GM10266 (cell line): ENCODE measurements around the gene CDC25A.

Source experiments
- DNase-seq: peaks from one replicate; pipeline ENCODE4 v3.0.0; 2012; ENCODE audit errors: extremely low spot score
- TF ChIP-seq, protein P1 (sequence below): IDR thresholded peaks from 2 replicates; pipeline ENCODE4 v1.5.1; 2012; ENCODE audit warnings: mild to moderate bottlenecking, low read depth; ENCODE audit not compliant: control insufficient read depth, insufficient read depth; ENCODE audit errors: missing control alignments

Gene CDC25A

DNA sequence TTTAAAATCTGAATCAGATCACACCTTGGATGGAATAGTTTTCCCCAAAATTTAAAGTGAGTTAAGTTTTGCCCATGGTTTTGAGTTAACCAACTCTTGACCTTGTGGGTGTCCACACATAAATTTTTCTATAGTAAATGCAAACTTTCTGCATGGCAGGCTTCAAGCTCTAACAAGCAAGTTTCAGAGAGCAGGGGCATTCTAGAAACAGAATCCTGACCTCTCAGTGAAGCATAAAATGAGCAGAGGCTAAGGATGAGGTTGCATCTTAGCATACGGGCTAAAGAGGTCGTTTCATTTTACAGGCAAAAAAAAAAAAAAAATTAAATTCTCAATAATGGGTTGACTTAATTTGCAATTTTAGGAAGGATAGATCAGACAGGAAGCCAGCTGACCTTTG, 32.1 kb downstream of the CDC25A start:
- DNase-seq, result no peak
- TF ChIP-seq, protein P1, sequence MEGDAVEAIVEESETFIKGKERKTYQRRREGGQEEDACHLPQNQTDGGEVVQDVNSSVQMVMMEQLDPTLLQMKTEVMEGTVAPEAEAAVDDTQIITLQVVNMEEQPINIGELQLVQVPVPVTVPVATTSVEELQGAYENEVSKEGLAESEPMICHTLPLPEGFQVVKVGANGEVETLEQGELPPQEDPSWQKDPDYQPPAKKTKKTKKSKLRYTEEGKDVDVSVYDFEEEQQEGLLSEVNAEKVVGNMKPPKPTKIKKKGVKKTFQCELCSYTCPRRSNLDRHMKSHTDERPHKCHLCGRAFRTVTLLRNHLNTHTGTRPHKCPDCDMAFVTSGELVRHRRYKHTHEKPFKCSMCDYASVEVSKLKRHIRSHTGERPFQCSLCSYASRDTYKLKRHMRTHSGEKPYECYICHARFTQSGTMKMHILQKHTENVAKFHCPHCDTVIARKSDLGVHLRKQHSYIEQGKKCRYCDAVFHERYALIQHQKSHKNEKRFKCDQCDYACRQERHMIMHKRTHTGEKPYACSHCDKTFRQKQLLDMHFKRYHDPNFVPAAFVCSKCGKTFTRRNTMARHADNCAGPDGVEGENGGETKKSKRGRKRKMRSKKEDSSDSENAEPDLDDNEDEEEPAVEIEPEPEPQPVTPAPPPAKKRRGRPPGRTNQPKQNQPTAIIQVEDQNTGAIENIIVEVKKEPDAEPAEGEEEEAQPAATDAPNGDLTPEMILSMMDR, result no peak

DNA sequence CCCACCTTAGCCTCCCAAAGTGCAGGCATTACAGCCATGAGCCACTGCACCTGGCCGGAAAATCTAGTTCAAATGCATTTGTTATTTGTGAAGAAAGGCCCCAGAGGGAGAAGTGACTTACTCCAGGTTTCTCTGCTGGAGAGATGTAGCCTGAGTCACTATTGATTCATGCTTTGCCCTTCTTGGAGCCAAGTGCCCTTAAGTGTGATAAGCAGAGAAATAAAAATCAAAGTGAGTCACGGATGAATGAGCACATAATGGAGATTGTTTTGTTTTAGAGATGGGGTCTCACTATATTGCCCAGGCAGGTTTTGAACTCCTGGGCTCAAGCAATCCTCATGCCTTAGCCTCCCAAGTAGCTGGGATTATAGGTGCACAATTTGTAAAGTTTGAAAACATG, 33.1 kb downstream of the CDC25A start:
- DNase-seq, result no peak
- TF ChIP-seq, protein P1, result no peak

DNA sequence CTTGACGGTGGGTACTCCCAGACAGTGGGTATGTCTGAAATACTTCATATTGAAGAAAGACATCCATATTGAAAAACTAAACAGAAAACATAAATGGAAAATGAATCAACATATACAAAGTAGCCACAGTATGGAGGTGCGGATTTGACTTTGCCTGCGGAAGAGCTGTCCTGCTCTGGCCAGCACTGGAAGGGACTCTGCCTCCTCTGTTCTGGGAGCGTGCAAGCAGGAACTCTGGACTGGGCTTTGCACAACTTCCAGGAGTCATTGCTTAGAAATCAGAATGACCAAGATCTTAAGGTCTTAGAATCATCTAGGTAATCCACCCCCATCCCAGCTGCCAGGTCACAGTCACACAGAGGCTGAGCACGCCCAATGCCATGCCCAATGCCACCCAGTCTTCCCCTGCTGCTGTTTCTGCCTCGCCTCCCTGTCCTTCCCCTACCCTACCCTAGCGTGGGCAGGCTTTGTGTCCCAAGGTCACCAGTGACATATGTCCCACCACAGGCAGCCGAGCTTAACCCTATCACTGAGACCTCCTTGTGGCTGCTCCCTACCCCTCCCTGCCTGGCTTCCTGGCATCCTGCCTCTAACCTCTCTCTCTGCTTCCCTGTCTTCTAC, 36.3 kb downstream of the CDC25A start:
- TF ChIP-seq, protein P1, result no peak
- no peak for DNase-seq

DNA sequence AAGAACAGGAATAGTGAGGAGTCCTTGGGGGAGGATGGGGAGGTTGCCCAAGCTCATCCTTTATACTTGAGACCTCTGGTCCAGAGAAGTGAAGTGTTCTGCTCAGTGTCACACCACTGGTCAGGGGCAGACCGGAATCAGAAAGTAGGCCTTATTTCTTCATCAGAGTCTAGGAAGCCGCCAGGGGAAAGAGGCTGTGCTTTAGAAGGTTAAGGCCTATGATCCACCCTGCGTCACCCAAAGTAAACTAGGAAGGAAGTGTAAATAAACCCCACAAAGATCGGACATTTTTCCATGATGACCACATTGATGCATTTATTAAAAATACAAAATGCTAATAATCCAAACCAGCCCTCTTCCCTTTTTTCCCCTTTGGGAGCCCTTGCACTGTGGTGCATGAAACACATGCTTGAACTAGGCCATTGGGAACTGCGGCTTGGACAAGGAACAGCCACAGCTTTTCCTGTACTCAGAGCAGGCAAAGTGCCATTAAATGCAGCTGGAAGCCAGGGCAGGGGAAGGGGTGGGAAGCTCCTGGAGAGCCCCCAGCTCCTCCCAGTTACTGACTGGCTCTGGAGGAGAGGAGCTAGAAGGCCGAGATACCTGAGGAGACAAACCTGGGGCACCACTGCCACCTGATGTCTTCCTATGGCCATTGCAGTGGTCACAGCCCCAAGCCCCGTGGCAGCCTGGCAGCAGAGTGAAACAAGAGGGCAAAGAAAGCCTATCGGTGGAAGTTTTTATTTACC, 37.0 kb downstream of the CDC25A start:
- peak; percentile 77 for DNase-seq
- TF ChIP-seq, protein P1, result peak; percentile 90

- TF ChIP-seq, protein P1, result no peak
- DNase-seq, result no peak
These were observed 44.2 kb downstream of the CDC25A start for GRCh38 chr3:48143992-48144391.

DNA sequence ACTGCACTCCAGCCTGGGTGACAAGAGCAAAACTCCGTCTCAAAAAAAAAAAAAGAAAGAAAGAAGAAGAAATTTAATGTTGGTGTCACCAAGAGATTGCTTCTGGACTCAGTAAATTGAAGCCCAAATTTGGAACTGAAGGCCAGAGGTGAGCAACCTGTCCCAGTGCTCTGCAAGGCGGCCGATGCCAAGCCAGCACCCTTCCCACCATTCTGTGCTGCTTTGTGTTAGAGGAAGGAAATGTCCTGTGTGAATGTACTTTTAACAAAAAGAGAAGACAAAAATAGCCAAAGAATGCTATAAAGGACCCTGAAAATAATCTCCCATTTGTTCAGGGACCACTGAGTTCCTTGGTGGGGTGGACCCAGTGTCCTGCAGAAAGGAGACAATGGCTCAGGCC, 44.6 kb downstream of the CDC25A start:
- TF ChIP-seq, protein P1, result no peak
- no peak for DNase-seq

- TF ChIP-seq, protein P1, result no peak
- DNase-seq, result no peak
These were observed 45.8 kb downstream of the CDC25A start for GRCh38 chr3:48142316-48142870.
